GM21576 (cell line): Measurements from ENCODE around the gene PCDHB7.
"Not testable (repeated sequence)": the region's sequence is repeated elsewhere in the genome, so short reads cannot be mapped to it uniquely, and the experiment has no call there.

Experiments used
- ATAC-seq: cut with Tn5 transposase; IDR thresholded peaks from one replicate; pipeline ENCODE4 v1.9.1; 2021; ENCODE audit warnings: mild to moderate bottlenecking, moderate library complexity; ENCODE audit not compliant: unreplicated experiment

Gene PCDHB7

DNA sequence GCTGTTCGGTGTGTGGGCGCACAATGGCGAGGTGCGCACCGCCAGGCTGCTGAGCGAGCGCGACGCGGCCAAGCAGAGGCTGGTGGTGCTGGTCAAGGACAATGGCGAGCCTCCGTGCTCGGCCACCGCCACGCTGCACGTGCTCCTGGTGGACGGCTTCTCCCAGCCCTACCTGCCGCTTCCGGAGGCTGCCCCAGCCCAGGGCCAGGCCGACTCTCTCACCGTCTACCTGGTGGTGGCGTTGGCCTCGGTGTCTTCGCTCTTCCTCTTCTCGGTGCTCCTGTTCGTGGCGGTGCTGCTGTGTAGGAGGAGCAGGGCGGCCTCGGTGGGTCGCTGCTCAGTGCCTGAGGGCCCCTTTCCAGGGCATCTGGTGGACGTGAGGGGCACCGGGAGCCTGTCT, 7.4 kb downstream of the PCDHB7 start:
- not testable (repeated sequence) for ATAC-seq

GRCh38 chr5:141180313-141180712, 7.9 kb downstream of the PCDHB7 start:
- no peak for ATAC-seq

DNA sequence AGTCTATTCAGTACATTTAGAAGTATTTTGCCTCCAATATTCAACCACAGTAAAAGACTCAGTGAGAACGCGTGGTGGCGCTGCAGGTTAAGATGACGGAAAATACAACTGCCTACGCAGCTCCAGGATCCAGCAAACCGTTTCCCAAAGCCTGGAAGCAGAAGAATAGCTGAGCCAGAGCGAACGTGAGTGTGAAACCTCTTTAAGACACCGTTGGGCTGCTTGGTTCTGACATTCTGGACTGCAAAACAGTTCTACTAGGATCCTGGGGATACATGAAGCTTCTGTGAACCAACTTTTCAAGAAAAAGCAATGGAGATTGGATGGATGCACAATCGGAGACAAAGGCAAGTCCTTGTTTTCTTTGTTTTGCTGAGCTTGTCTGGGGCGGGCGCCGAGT, 9.8 kb downstream of the PCDHB7 start, which contains the start of gene PCDHB16:
Gene PCDHB16 (plus strand): TSS at position 140 of the 400 bp plus-strand sequence. CDS start 173 bp downstream, at position 313.
- ATAC-seq, result no peak

- not testable (repeated sequence) for ATAC-seq
Observed at GRCh38 chr5:141184117-141184855, 11.8 kb downstream of the PCDHB7 start.

DNA sequence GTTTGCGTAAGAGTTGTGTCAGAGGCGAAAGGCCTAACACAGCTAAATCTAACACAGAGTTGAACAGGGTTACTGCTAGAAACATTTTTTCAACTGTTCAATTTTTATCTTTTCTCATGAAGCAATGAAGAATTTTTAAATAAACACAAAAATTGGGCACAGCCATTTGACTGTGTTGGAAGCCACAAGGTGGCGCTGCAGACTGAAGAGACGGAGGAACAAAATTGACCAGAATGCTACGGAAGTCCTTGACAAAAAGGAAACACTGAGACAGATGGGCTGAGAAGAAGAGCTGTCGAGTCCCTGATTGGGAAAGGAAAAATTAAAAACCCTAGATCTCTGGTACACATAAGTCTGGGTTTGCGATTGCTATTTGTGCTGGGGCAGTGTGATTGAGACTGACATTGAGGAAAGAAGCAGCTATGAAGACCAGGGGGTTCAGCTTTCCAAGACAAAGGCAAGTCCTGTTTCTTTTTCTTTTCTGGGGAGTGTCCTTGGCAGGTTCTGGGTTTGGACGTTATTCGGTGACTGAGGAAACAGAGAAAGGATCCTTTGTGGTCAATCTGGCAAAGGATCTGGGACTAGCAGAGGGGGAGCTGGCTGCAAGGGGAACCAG, 14.6 kb downstream of the PCDHB7 start, which contains the start of gene PCDHB9:
Gene PCDHB9 (plus strand): TSS at position 265 of the 616 bp plus-strand sequence. CDS start 158 bp downstream, at position 423.
- no peak for ATAC-seq

DNA sequence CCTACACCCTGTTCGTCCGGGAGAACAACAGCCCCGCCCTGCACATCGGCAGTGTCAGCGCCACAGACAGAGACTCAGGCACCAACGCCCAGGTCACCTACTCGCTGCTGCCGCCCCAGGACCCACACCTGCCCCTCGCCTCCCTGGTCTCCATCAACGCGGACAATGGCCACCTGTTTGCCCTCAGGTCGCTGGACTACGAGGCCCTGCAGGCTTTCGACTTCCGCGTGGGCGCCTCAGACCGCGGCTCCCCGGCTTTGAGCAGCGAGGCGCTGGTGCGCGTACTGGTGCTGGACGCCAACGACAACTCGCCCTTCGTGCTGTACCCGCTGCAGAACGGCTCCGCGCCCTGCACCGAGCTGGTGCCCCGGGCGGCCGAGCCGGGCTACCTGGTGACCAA, 16.2 kb downstream of the PCDHB7 start:
- ATAC-seq, result not testable (repeated sequence)

DNA sequence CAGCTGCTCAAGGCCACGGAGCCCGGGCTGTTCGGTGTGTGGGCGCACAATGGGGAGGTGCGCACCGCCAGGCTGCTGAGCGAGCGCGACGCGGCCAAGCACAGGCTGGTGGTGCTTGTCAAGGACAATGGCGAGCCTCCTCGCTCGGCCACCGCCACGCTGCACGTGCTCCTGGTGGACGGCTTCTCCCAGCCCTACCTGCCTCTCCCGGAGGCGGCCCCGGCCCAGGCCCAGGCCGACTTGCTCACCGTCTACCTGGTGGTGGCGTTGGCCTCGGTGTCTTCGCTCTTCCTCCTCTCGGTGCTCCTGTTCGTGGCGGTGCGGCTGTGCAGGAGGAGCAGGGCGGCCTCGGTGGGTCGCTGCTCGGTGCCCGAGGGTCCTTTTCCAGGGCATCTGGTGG, 16.7 kb downstream of the PCDHB7 start:
- not testable (repeated sequence) for ATAC-seq

- ATAC-seq, result no peak
Observed at GRCh38 chr5:141192110-141192725, 19.8 kb downstream of the PCDHB7 start, which contains the start of gene PCDHB10. TSS of gene PCDHB10 (plus strand) at chr5:141192353. CDS start at chr5:141192553, 200 bp downstream.

DNA sequence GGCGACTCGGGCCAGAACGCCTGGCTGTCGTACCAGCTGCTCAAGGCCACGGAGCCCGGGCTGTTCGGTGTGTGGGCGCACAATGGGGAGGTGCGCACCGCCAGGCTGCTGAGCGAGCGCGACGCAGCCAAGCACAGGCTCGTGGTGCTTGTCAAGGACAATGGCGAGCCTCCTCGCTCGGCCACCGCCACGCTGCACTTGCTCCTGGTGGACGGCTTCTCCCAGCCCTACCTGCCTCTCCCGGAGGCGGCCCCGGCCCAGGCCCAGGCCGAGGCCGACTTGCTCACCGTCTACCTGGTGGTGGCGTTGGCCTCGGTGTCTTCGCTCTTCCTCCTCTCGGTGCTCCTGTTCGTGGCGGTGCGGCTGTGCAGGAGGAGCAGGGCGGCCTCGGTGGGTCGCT, 21.9 kb downstream of the PCDHB7 start:
- ATAC-seq, result not testable (repeated sequence)

DNA sequence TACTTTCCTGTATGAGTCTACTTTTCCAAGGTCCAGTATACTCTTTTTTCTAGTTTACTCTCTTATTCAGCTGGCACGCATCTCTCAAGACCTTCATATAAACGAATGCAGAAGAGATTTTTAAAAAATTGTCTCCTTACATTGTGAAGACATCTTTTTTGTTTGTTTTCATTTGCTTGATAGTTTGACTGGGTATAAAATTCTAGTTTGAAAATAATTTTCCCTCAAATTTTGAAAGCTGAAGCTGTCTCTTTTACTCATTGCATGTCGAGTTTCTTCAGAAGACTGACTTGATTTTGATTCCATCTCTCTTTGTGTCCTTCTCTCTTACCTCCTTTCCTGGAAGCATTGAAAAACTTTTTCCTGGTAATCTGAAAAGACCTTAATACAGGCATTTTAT, 23.9 kb downstream of the PCDHB7 start:
- no peak for ATAC-seq

GRCh38 chr5:141199359-141200235, 27.2 kb downstream of the PCDHB7 start, which contains the start of gene PCDHB11:
TSS of gene PCDHB11 (plus strand) at chr5:141199627. CDS start at chr5:141199775, 148 bp downstream.
- no peak for ATAC-seq

DNA sequence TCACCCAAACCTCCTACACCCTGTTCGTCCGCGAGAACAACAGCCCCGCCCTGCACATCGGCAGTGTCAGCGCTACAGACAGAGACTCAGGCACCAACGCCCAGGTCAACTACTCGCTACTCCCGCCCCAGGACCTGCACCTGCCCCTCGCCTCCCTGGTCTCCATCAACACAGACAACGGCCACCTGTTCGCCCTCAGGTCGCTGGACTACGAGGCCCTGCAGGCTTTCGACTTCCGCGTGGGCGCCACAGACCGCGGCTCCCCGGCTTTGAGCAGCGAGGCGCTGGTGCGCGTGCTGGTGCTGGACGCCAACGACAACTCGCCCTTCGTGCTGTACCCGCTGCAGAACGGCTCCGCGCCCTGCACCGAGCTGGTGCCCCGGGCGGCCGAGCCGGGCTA, 28.7 kb downstream of the PCDHB7 start:
- ATAC-seq, result not testable (repeated sequence)

DNA sequence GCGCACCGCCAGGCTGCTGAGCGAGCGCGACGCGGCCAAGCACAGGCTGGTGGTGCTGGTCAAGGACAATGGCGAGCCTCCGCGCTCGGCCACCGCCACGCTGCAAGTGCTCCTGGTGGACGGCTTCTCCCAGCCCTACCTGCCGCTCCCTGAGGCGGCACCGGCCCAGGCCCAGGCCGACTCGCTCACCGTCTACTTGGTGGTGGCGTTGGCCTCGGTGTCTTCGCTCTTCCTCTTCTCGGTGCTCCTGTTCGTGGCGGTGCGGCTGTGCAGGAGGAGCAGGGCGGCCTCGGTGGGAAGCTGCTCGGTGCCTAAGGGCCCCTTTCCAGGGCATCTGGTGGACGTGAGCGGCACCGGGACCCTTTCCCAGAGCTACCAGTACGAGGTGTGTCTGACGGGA, 29.2 kb downstream of the PCDHB7 start:
- ATAC-seq, result not testable (repeated sequence)

DNA sequence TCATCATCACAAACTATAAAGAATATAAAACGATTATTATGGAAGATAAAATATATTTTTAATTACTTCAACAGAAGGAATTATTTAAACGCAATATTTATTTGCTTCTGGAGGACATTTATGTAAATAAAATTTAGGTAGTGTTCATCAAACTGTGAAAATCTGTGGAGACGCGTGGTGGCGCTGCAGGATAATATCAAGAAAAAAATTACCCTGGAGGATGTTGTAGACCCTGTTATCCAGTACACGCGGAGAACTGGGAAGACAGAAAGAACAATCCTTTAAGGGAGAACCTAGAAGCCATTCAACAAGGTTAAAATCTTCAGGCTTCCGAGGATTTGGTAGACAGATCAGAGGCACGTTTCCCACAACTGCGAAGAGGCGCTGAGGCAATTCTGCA, 36.0 kb downstream of the PCDHB7 start, which contains the start of gene PCDHB12:
Gene PCDHB12 (plus strand): TSS at position 242 of the 400 bp plus-strand sequence. CDS start 189 bp downstream, outside the sequence.
- no peak for ATAC-seq

GRCh38 chr5:141210281-141210680, 37.8 kb downstream of the PCDHB7 start:
- ATAC-seq, result not testable (repeated sequence)

DNA sequence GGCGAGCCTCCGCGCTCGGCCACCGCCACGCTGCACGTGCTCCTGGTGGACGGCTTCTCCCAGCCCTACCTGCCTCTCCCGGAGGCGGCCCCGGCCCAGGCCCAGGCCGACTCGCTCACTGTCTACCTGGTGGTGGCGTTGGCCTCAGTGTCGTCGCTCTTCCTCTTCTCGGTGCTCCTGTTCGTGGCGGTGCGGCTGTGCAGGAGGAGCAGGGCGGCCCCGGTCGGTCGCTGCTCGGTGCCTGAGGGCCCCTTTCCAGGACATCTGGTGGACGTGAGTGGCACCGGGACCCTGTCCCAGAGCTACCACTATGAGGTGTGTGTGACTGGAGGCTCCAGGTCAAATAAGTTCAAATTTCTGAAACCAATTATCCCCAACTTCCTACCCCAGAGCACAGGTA, 38.4 kb downstream of the PCDHB7 start:
- not testable (repeated sequence) for ATAC-seq

DNA sequence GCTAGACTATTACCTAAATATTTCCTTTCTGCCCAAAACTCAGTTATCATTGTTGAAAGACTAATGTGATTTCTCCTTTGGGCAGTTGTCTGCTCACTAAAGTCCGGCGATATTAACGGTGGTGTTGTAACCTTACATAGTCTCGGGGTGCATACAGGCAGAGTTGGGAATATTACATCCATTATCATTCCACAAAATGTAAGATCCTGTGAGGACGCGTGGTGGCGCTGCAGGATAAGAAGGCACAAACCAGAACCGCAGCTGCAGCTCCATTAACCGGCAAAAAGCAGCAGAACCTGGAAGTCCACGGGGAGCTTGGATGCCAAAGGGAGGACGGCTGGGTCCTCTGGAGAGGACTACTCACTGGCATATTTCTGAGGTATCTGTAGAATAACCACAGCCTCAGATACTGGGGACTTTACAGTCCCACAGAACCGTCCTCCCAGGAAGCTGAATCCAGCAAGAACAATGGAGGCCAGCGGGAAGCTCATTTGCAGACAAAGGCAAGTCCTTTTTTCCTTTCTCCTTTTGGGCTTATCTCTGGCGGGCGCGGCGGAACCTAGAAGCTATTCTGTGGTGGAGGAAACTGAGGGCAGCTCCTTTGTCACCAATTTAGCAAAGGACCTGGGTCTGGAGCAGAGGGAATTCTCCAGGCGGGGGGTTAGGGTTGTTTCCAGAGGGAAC, 41.4 kb downstream of the PCDHB7 start, which contains the start of gene PCDHB13:
Gene PCDHB13 (plus strand): TSS at position 264 of the 684 bp plus-strand sequence. CDS start 205 bp downstream, at position 469.
- ATAC-seq, result not testable (repeated sequence)

GRCh38 chr5:141214583-141214982, 42.1 kb downstream of the PCDHB7 start:
- not testable (repeated sequence) for ATAC-seq

- ATAC-seq, result not testable (repeated sequence)
Observed at GRCh38 chr5:141215504-141215903, 43.1 kb downstream of the PCDHB7 start.
